Measurements from ENCODE around the gene RRAGA. TPM values are rescaled to one million over a fixed set of nuclear protein-coding genes. Genes with fewer than 3 reads are reported as not detected.

Gene RRAGA, protein sequence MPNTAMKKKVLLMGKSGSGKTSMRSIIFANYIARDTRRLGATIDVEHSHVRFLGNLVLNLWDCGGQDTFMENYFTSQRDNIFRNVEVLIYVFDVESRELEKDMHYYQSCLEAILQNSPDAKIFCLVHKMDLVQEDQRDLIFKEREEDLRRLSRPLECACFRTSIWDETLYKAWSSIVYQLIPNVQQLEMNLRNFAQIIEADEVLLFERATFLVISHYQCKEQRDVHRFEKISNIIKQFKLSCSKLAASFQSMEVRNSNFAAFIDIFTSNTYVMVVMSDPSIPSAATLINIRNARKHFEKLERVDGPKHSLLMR
- total RNA-seq (2021; fragmentation: NEBNext Ultra II Directional; extraction: Animal tissue kit (Norgen Biotek cat#: 25700)) (46.2 and 46.5 TPM in 2 replicates), polyA plus RNA-seq (2011; rRNA removed) (35.2 and 45.6 TPM in 2 replicates), polyA minus RNA-seq (2011; rRNA and poly(A)+ RNA removed) (45.7 and 49.4 TPM in 2 replicates)
- 45.9 TPM for polyA plus RNA-seq (2011; cell fraction: cytosol; rRNA removed)
- polyA plus RNA-seq (2011; cell fraction: nucleus; rRNA removed) = 27.8 TPM
- polyA plus RNA-seq (2012, experiment 1 of 2) = 42.8 to 50.7 TPM (median 47.9 TPM) in 4 replicates
- polyA plus RNA-seq (2012, experiment 2 of 2) = 36.7 TPM
- 33.0 TPM for polyA plus RNA-seq (2013, experiment 1 of 2)
- 31.8 TPM for polyA plus RNA-seq (2013, experiment 2 of 2)
- 24.5 TPM for polyA minus RNA-seq (2011; cell fraction: cytosol; rRNA and poly(A)+ RNA removed)
- 21.2 TPM for polyA minus RNA-seq (2011; cell fraction: nucleus; rRNA and poly(A)+ RNA removed)
- long read RNA-seq, experiment 1, transcript RRAGA-201 (1 exons, 1,589 nt) = major isoform, 61 of 61 reads
- long read RNA-seq, experiment 1, partial matches to known transcripts = 0 of 61 reads
- long read RNA-seq, experiment 1, other reads (novel, unspliced or antisense) = 0 of 61 reads
- long read RNA-seq, experiment 2, partial matches to known transcripts = 0 of 4 reads
- long read RNA-seq, experiment 2, other reads (novel, unspliced or antisense) = 0 of 4 reads

- Histone ChIP-seq H2AK5ac (ENCODE audit: low read depth, low read length) (no peak within 1 kb of the TSS), H3K79me1 (ENCODE audit: low read depth, low read length) (peaks cover 7% of the 10 kb centered on the region), H3K23me2 (ENCODE audit: low read depth, low read length) (peaks cover 13% of the 10 kb centered on the region), H3K4ac (replicated peaks; ENCODE audit: insufficient read length, low read depth, low read length) (peak within 1 kb of the TSS; percentile 88), H2AFZ (ENCODE audit: low read length) (peak within 1 kb of the TSS; percentile 68), H3K9ac (replicated peaks in 1 of 4; ENCODE audit: extremely low read depth in 1 of 4, low read depth in 3 of 4, low read length in 3 of 4) (peak within 1 kb of the TSS; percentile 85 to 93 (median 86)), H3K14ac (ENCODE audit: insufficient read length) (peak within 1 kb of the TSS; percentile 50), H2BK5ac (ENCODE audit: low read depth, low read length) (peak within 1 kb of the TSS; percentile 71), H2BK120ac (replicated peaks; ENCODE audit: low read depth, low read length) (peak within 1 kb of the TSS; percentile 57), H3K56ac (replicated peaks; ENCODE audit: insufficient read length, low read depth, low read length) (peak within 1 kb of the TSS; percentile 97), H3K27ac (ENCODE audit: low read depth, low read length) (peak within 1 kb of the TSS; percentile 93), H3K79me2 (ENCODE audit: control insufficient read depth in 1 of 2, insufficient read depth in 2 of 2, low read length in 2 of 2) (peaks cover 0 to 10% of the 10 kb centered on the region in 2 experiments; a peak in 2 of 4 replicates), H3K36me3 (ENCODE audit: control insufficient read depth in 2 of 4, insufficient read depth in 4 of 4, low read length in 3 of 4) (no peaks in the 10 kb centered on the region), H2BK15ac (ENCODE audit: low read length) (no peak within 1 kb of the TSS), H4K5ac (ENCODE audit: insufficient read length, low read depth, low read length) (peak within 1 kb of the TSS; percentile 96), H3K4me3 (ENCODE audit: extremely low read depth in 1 of 4, insufficient read depth in 2 of 4, low read depth in 3 of 4, low read length in 4 of 4) (peak within 1 kb of the TSS; percentile 76 to 92 (median 82)), H2BK20ac (ENCODE audit: low read length) (no peak within 1 kb of the TSS), H4K8ac (ENCODE audit: extremely low read depth, insufficient read depth, low read length) (peak within 1 kb of the TSS; percentile 93), H3K4me1 (replicated peaks in 1 of 4; ENCODE audit: control insufficient read depth in 3 of 4, insufficient read depth in 4 of 4, low read length in 3 of 4) (no peaks in the 10 kb centered on the region), H3K18ac (ENCODE audit: extremely low read depth, low read length) (peak within 1 kb of the TSS; percentile 80; the same call in 1 of the 2 replicates), H4K91ac (replicated peaks; ENCODE audit: insufficient read length, low read length) (peak within 1 kb of the TSS; percentile 50), H3K23ac (ENCODE audit: insufficient read length) (no peak within 1 kb of the TSS), H3K27me3 (replicated peaks in 1 of 4; ENCODE audit: control insufficient read depth in 3 of 4, extremely low read depth in 1 of 4, insufficient read depth in 3 of 4, low read length in 3 of 4) (no peaks in the 10 kb centered on the region), H3K9me3 (ENCODE audit: insufficient read depth in 2 of 2, low read depth in 1 of 2, low read length in 1 of 2) (no peaks in the 10 kb centered on the region; a peak in 1 of 4 replicates), H2BK12ac (ENCODE audit: low read depth, low read length) (no peak within 1 kb of the TSS), H4K20me1 (replicated peaks in 1 of 2; ENCODE audit: control insufficient read depth in 1 of 2, insufficient read depth in 2 of 2, low read length in 2 of 2) (peaks cover 1 to 10% of the 10 kb centered on the region in 2 experiments), H3K4me2 (ENCODE audit: insufficient read depth in 1 of 2, low read depth in 2 of 2, low read length in 2 of 2) (peak within 1 kb of the TSS; percentile 99 to 100)
- WGBS, 2 experiments (ENCODE audit: extremely low coverage in 1 of 2, insufficient coverage in 1 of 2, insufficient read length in 1 of 2, insufficient replicate concordance in 2 of 2, low coverage in 1 of 2, low lambda C conversion rate in 2 of 2, missing lambda C conversion rate in 1 of 2) = 1% methylated on average over 67 of the region's 82 CpGs; no CpG with 5 or more reads in 1 of the 2 experiments
- peak; percentile 7 for FAIRE-seq
- CTCF ChIA-PET (ENCODE audit: partially characterized antibody) = interaction anchor here (0.6 to 1.9 kb wide), 17 partner anchors 13 to 611 kb away, joined by 3 to 5 read pairs (median 3); partner anchors contain the start of gene SAXO1
- peak; percentile 93 to 97 for DNase-seq (ENCODE audit: low read depth in 1 of 2, low spot score in 2 of 2)
- POLR2A ChIA-PET (ENCODE audit: partially characterized antibody) = interaction anchor here (1.0 to 1.9 kb wide), 9 partner anchors 12 to 346 kb away, joined by 3 to 12 read pairs (median 4); partner anchors contain the start of gene RPS6
- TF ChIP-seq, protein P1, sequence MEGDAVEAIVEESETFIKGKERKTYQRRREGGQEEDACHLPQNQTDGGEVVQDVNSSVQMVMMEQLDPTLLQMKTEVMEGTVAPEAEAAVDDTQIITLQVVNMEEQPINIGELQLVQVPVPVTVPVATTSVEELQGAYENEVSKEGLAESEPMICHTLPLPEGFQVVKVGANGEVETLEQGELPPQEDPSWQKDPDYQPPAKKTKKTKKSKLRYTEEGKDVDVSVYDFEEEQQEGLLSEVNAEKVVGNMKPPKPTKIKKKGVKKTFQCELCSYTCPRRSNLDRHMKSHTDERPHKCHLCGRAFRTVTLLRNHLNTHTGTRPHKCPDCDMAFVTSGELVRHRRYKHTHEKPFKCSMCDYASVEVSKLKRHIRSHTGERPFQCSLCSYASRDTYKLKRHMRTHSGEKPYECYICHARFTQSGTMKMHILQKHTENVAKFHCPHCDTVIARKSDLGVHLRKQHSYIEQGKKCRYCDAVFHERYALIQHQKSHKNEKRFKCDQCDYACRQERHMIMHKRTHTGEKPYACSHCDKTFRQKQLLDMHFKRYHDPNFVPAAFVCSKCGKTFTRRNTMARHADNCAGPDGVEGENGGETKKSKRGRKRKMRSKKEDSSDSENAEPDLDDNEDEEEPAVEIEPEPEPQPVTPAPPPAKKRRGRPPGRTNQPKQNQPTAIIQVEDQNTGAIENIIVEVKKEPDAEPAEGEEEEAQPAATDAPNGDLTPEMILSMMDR (IDR thresholded peaks at IDR 0.05; ENCODE audit: control extremely low read depth in 1 of 3, insufficient read depth in 1 of 3, low read depth in 1 of 3, low read length in 3 of 3) = peak; percentile 74 to 91 (median 75)
- TF ChIP-seq RXRA (IDR thresholded peaks at IDR 0.05; ENCODE audit: insufficient read depth, low read depth, low read length) = no peak
- TF ChIP-seq SUZ12 (IDR thresholded peaks at IDR 0.05; ENCODE audit: low read length) = no peak
Measured at GRCh38 chr9:19048966-19049916, at the start of gene RRAGA. Gene RRAGA (plus strand): TSS chr9:19049427. CDS start chr9:19049660, 233 bp downstream.

All from H1 (cell line).